HEK293T (cell line): ENCODE measurements around the gene EIF5A.

Experiments used
- CTCF ChIA-PET: fragments of 350-600 bp; formaldehyde crosslinking; extraction: SDS; loops from one replicate; lab custom pipeline; 2021; ENCODE audit warnings: antibody characterized with exemption, inconsistent platforms; lab: Yijun Ruan, JAX
- POLR2A ChIA-PET: fragments of 350-600 bp; formaldehyde crosslinking; extraction: SDS; loops from one replicate; lab custom pipeline; 2020; ENCODE audit warnings: antibody characterized with exemption, inconsistent platforms; lab: Yijun Ruan, JAX
- DNase-seq: peaks from one replicate; pipeline ENCODE4 v3.0.0; 2012; ENCODE audit warnings: mixed read lengths; ENCODE audit errors: extremely low spot score
- ARNT ChIP-seq: fragments of 450-650 bp; IDR thresholded peaks from 2 replicates; pipeline ENCODE4 v1.6.1; 2017; ENCODE audit warnings: mild to moderate bottlenecking
- BHLHE40 ChIP-seq: fragments of 450-650 bp; IDR thresholded peaks from 2 replicates; pipeline ENCODE4 v1.6.1; 2016; ENCODE audit warnings: mild to moderate bottlenecking, moderate library complexity, borderline replicate concordance
- CTBP1 ChIP-seq: fragments of 450-650 bp; IDR thresholded peaks from 2 replicates; pipeline ENCODE4 v1.6.1; 2016; ENCODE audit warnings: borderline replicate concordance
- ELF4 ChIP-seq: fragments of 450-650 bp; IDR thresholded peaks from 2 replicates; pipeline ENCODE4 v1.6.1; 2017; ENCODE audit warnings: antibody characterized with exemption
- FOXA1 ChIP-seq: fragments of 450-650 bp; IDR thresholded peaks from 2 replicates; pipeline ENCODE4 v1.6.1; 2016; ENCODE audit warnings: mild to moderate bottlenecking
- FOXK2 ChIP-seq: fragments of 450-650 bp; IDR thresholded peaks from 2 replicates; pipeline ENCODE4 v1.6.1; 2016; ENCODE audit warnings: mild to moderate bottlenecking
- FOXM1 ChIP-seq: fragments of 450-650 bp; IDR thresholded peaks from 2 replicates; pipeline ENCODE4 v1.6.1; 2017; ENCODE audit warnings: mild to moderate bottlenecking, borderline replicate concordance
- HDGF ChIP-seq: fragments of 450-650 bp; IDR thresholded peaks from 2 replicates; pipeline ENCODE4 v1.6.1; 2017; ENCODE audit warnings: antibody characterized with exemption, borderline replicate concordance
- L3MBTL2 ChIP-seq: fragments of 450-650 bp; conservative IDR thresholded peaks from 2 replicates; pipeline ENCODE4 v1.6.1; 2016; ENCODE audit warnings: mild to moderate bottlenecking
- LEF1 ChIP-seq: fragments of 450-650 bp; IDR thresholded peaks from 2 replicates; pipeline ENCODE4 v1.6.1; 2017; ENCODE audit warnings: mild to moderate bottlenecking, borderline replicate concordance
- NFRKB ChIP-seq: fragments of 450-650 bp; IDR thresholded peaks from 2 replicates; pipeline ENCODE4 v1.6.1; 2016; ENCODE audit warnings: mild to moderate bottlenecking, moderate library complexity
- PKNOX1 ChIP-seq: fragments of 450-650 bp; IDR thresholded peaks from 2 replicates; pipeline ENCODE4 v1.6.1; 2016
- SP1 ChIP-seq: fragments of 450-650 bp; IDR thresholded peaks from 2 replicates; pipeline ENCODE4 v1.6.1; 2017
- SUZ12 ChIP-seq: fragments of 450-650 bp; IDR thresholded peaks from 2 replicates; pipeline ENCODE4 v1.6.1; 2016; ENCODE audit warnings: mild to moderate bottlenecking
- TARDBP ChIP-seq: fragments of 450-650 bp; IDR thresholded peaks from 2 replicates; pipeline ENCODE4 v1.6.1; 2016
- ZNF384 ChIP-seq: fragments of 450-650 bp; IDR thresholded peaks from 2 replicates; pipeline ENCODE4 v1.6.1; 2016

Gene EIF5A

GRCh38 chr17:7311110-7311705 lies 3.8 kb downstream of the EIF5A start:
- no peak for TF ChIP-seq SP1
- TF ChIP-seq NFRKB = no peak
- TF ChIP-seq FOXK2 = no peak
- no peak for TF ChIP-seq ZNF384
- no peak for TF ChIP-seq TARDBP
- no peak for TF ChIP-seq BHLHE40
- TF ChIP-seq PKNOX1 = no peak
- no peak for TF ChIP-seq L3MBTL2
- no peak for TF ChIP-seq HDGF
- no peak for TF ChIP-seq LEF1
- no peak for TF ChIP-seq FOXM1
- no peak for TF ChIP-seq SUZ12
- TF ChIP-seq ELF4 = no peak
- TF ChIP-seq ARNT = no peak
- no peak for TF ChIP-seq CTBP1
- POLR2A ChIA-PET = interaction anchor here (1.1 to 1.5 kb wide), 2 partner anchors 18 to 37 kb away, joined by 3 to 6 read pairs; partner anchors contain the start of gene NEURL4
- DNase-seq = no peak
- CTCF ChIA-PET = interaction anchor here (0.6 kb wide), 1 partner anchor 14 kb away, joined by 4 read pairs; no protein-coding TSS in a partner anchor

- ChIA-PET POLR2A (interaction anchor here (0.8 to 6.4 kb wide), 6 partner anchors 15 to 71 kb away, joined by 3 to 56 read pairs (median 4); partner anchors contain the start of gene NEURL4), CTCF (interaction anchor here (1.2 to 1.4 kb wide), 2 partner anchors 12 to 248 kb away, joined by 3 to 5 read pairs; no protein-coding TSS in a partner anchor)
- no peak for DNase-seq
- no peak for TF ChIP-seq FOXA1
- no peak for TF ChIP-seq ZNF384
- no peak for TF ChIP-seq FOXM1
- no peak for TF ChIP-seq PKNOX1
- no peak for TF ChIP-seq TARDBP
- TF ChIP-seq ARNT = no peak
- no peak for TF ChIP-seq CTBP1
- TF ChIP-seq HDGF = no peak
Observed at GRCh38 chr17:7312432-7313087, 5.1 kb downstream of the EIF5A start.

- ChIA-PET POLR2A (interaction anchor here (0.8 to 6.4 kb wide), 7 partner anchors 15 to 92 kb away, joined by 3 to 56 read pairs (median 6); partner anchors contain the start of genes GABARAP and NEURL4), CTCF (interaction anchor here (1.2 to 1.4 kb wide), 3 partner anchors 12 to 247 kb away, joined by 3 to 5 read pairs (median 3); partner anchors contain the start of gene NEURL4)
- no peak for TF ChIP-seq LEF1
- no peak for TF ChIP-seq ZNF384
- no peak for TF ChIP-seq FOXK2
- no peak for TF ChIP-seq L3MBTL2
- no peak for TF ChIP-seq ARNT
- TF ChIP-seq FOXM1 = no peak
- no peak for TF ChIP-seq FOXA1
- no peak for TF ChIP-seq SUZ12
- no peak; the same call in 1 of the 2 replicates for TF ChIP-seq BHLHE40
- peak; percentile 33 for DNase-seq
Observed at GRCh38 chr17:7313088-7313889, 5.9 kb downstream of the EIF5A start.

GRCh38 chr17:7313890-7314718 lies 6.7 kb downstream of the EIF5A start:
- ChIA-PET POLR2A (interaction anchor here (0.6 to 6.4 kb wide), 8 partner anchors 14 to 93 kb away, joined by 3 to 56 read pairs (median 5); partner anchors contain the start of genes GABARAP, NEURL4, SLC2A4 and TMEM256), CTCF (interaction anchor here (1.2 to 1.4 kb wide), 3 partner anchors 11 to 246 kb away, joined by 3 to 5 read pairs (median 3); partner anchors contain the start of gene NEURL4)
- no peak for DNase-seq

More at GRCh38 chr17:7313890-7314718, 6.7 kb downstream of the EIF5A start:
- TF ChIP-seq BHLHE40 (no peak), ELF4 (no peak), ZNF384 (no peak), FOXA1 (no peak), CTBP1 (no peak), SUZ12 (no peak), FOXM1 (no peak), SP1 (no peak), PKNOX1 (no peak), L3MBTL2 (no peak; the same call in 1 of the 2 replicates), LEF1 (no peak), ARNT (no peak)
